Measurements from ENCODE around the gene SLC8A1. TPM values are rescaled to one million over a fixed set of nuclear protein-coding genes. Genes with fewer than 3 reads are reported as not detected.
A peak's percentile ranks its signal among the peaks of the same experiment; 100 is the strongest.

SLC8A1 gene
- total RNA-seq, 1 experiment from 2014 or later: 1.6 TPM

GRCh38 chr2:40257340-40258134 lies 194.4 kb downstream of the SLC8A1 start:
- intact Hi-C loops (cut with micrococcal nuclease): no loop called here
- H3K27me3 Mint-ChIP-seq (ENCODE audit: insufficient read depth, unreplicated experiment): no peaks in the 10 kb centered on the region
- TF ChIP-seq CTCF (IDR thresholded peaks at IDR 0.05; ENCODE audit: unreplicated experiment): no peak
- ChIA-PET POLR2A (no interaction called here), CTCF (interaction anchor here (0.5 to 0.8 kb wide), 4 partner anchors 12 to 1524 kb away, joined by 3 to 4 read pairs (median 4); no protein-coding TSS in a partner anchor)
- H3K36me3 Mint-ChIP-seq (ENCODE audit: insufficient read depth, unreplicated experiment): no peaks in the 10 kb centered on the region
- H3K27ac Mint-ChIP-seq (ENCODE audit: low read depth, unreplicated experiment): no peak overlapping the region
- BruUV-seq (replicated peaks): no TSS peak
- H3K4me3 Mint-ChIP-seq (ENCODE audit: unreplicated experiment): no peak overlapping the region
- no peak for DNase-seq (ENCODE audit: unreplicated experiment)
- peaks cover 6% of the 10 kb centered on the region for H3K4me1 Mint-ChIP-seq (ENCODE audit: insufficient read depth, unreplicated experiment)
- H3K9me3 Mint-ChIP-seq (ENCODE audit: unreplicated experiment): no peaks in the 10 kb centered on the region

GRCh38 chr2:40256649-40257048 lies 195.2 kb downstream of the SLC8A1 start:
- H3K4me3 Mint-ChIP-seq (ENCODE audit: unreplicated experiment): no peak overlapping the region
- DNase-seq (ENCODE audit: unreplicated experiment): peak; percentile 38
- no peaks in the 10 kb centered on the region for H3K9me3 Mint-ChIP-seq (ENCODE audit: unreplicated experiment)
- H3K4me1 Mint-ChIP-seq (ENCODE audit: insufficient read depth, unreplicated experiment): peaks cover 6% of the 10 kb centered on the region
- CTCF ChIA-PET: interaction anchor here (0.6 to 0.8 kb wide), 2 partner anchors 11 to 223 kb away, joined by 3 to 4 read pairs; no protein-coding TSS in a partner anchor
- intact Hi-C loops (cut with micrococcal nuclease): no loop called here
- peak; percentile 25 for TF ChIP-seq CTCF (IDR thresholded peaks at IDR 0.05; ENCODE audit: unreplicated experiment)
- no peak overlapping the region for H3K27ac Mint-ChIP-seq (ENCODE audit: low read depth, unreplicated experiment)
- POLR2A ChIA-PET: no interaction called here
- no peaks in the 10 kb centered on the region for H3K36me3 Mint-ChIP-seq (ENCODE audit: insufficient read depth, unreplicated experiment)
- no peaks in the 10 kb centered on the region for H3K27me3 Mint-ChIP-seq (ENCODE audit: insufficient read depth, unreplicated experiment)
- BruUV-seq (replicated peaks): no TSS peak

- intact Hi-C loops (cut with micrococcal nuclease): no loop called here
- no TSS peak for BruUV-seq (replicated peaks)
- no peak for DNase-seq (ENCODE audit: unreplicated experiment)
- Mint-ChIP-seq H3K27ac (ENCODE audit: low read depth, unreplicated experiment) (no peak overlapping the region), H3K4me1 (ENCODE audit: insufficient read depth, unreplicated experiment) (peaks cover 6% of the 10 kb centered on the region), H3K4me3 (ENCODE audit: unreplicated experiment) (no peak overlapping the region), H3K9me3 (ENCODE audit: unreplicated experiment) (no peaks in the 10 kb centered on the region), H3K36me3 (ENCODE audit: insufficient read depth, unreplicated experiment) (no peaks in the 10 kb centered on the region), H3K27me3 (ENCODE audit: insufficient read depth, unreplicated experiment) (no peaks in the 10 kb centered on the region)
- CTCF ChIA-PET: no interaction called here
- POLR2A ChIA-PET: no interaction called here
- no peak for TF ChIP-seq CTCF (IDR thresholded peaks at IDR 0.05; ENCODE audit: unreplicated experiment)
These were observed 195.9 kb downstream of the SLC8A1 start for GRCh38 chr2:40256008-40256407.

GRCh38 chr2:40255103-40255502 lies 196.8 kb downstream of the SLC8A1 start:
- no peak for TF ChIP-seq CTCF (IDR thresholded peaks at IDR 0.05; ENCODE audit: unreplicated experiment)
- POLR2A ChIA-PET: no interaction called here
- DNase-seq (ENCODE audit: unreplicated experiment): no peak
- Mint-ChIP-seq H3K4me3 (ENCODE audit: unreplicated experiment) (no peak overlapping the region), H3K36me3 (ENCODE audit: insufficient read depth, unreplicated experiment) (no peaks in the 10 kb centered on the region), H3K9me3 (ENCODE audit: unreplicated experiment) (no peaks in the 10 kb centered on the region), H3K4me1 (ENCODE audit: insufficient read depth, unreplicated experiment) (peaks cover 3% of the 10 kb centered on the region), H3K27me3 (ENCODE audit: insufficient read depth, unreplicated experiment) (no peaks in the 10 kb centered on the region), H3K27ac (ENCODE audit: low read depth, unreplicated experiment) (no peak overlapping the region)
- BruUV-seq (replicated peaks): no TSS peak
- CTCF ChIA-PET: interaction anchor here (0.5 kb wide), 1 partner anchor 299 kb away, joined by 3 read pairs; no protein-coding TSS in a partner anchor
- intact Hi-C loops (cut with micrococcal nuclease): no loop called here
